Panc1 (cell line): ENCODE data around the gene CCDC137. TPM values are rescaled to one million over a fixed set of nuclear protein-coding genes. Genes with fewer than 3 reads are reported as not detected.

Source experiments
- ATAC-seq: fragments of 200-7000 bp; cut with Tn5 transposase; 2 replicates; pipeline ENCODE4 v1.9.1; 2020; ENCODE audit warnings: mild to moderate bottlenecking, moderate library complexity
- BruUV-seq: library from RNA; stranded (reverse); fragments of 400-500 nt; replicated peaks from 2 replicates; lab custom pipeline; 2021; lab: Mats Ljungman, UMichigan
- CTCF ChIA-PET: fragments of 300-600 bp; sonication (Branson Sonifier 250); formaldehyde crosslinking; loops from one replicate; lab custom pipeline; 2022; ENCODE audit warnings: antibody characterized with exemption; lab: Charles Lee
- POLR2A ChIA-PET: fragments of 300-600 bp; sonication (Branson Sonifier 250); formaldehyde crosslinking; loops from one replicate; lab custom pipeline; 2022; ENCODE audit warnings: antibody characterized with exemption; lab: Charles Lee
- DNase-seq: peaks from one replicate; pipeline ENCODE4 v3.0.0-alpha.2; 2010; ENCODE audit warnings: low read depth, low spot score
- H3K27ac ChIP-seq: 2 replicates; pipeline ENCODE4 v1.5.1; 2011; ENCODE audit warnings: mild to moderate bottlenecking, low read length, inconsistent platforms
- H3K27me3 ChIP-seq: fragments of 200-500 bp; sonication (Bioruptor generic); 2 replicates; pipeline ENCODE4 v1.6.0; 2014; ENCODE audit warnings: low read length, inconsistent platforms; ENCODE audit not compliant: control insufficient read depth, insufficient read depth
- H3K36me3 ChIP-seq: fragments of 200-500 bp; sonication (Bioruptor generic); 2 replicates; pipeline ENCODE4 v1.5.1; 2014; ENCODE audit warnings: inconsistent platforms, mild to moderate bottlenecking, low read length, moderate library complexity; ENCODE audit not compliant: control insufficient read depth, insufficient read depth
- H3K4me1 ChIP-seq: 2 replicates; pipeline ENCODE4 v1.5.1; 2011; ENCODE audit warnings: inconsistent platforms, mild to moderate bottlenecking, low read length, moderate library complexity; ENCODE audit not compliant: control insufficient read depth, insufficient read depth
- H3K4me3 ChIP-seq, 2 experiments: 2 replicates each; pipeline ENCODE4 v1.5.1; 2011 to 2012; ENCODE audit warnings: low read depth in 2 of 2, low read length in 2 of 2, mild to moderate bottlenecking in 2 of 2, inconsistent platforms in 1 of 2, moderate library complexity in 1 of 2
- H3K9me3 ChIP-seq: fragments of 200-500 bp; sonication (Bioruptor generic); 2 replicates; pipeline ENCODE4 v1.5.1; 2014; ENCODE audit warnings: low read depth, mild to moderate bottlenecking, inconsistent platforms, low read length, moderate library complexity; ENCODE audit not compliant: control insufficient read depth, insufficient read depth
- CTCF ChIP-seq: fragments of 450-650 bp; IDR thresholded peaks from 2 replicates; pipeline ENCODE4 v1.5.1; 2017; ENCODE audit warnings: mild to moderate bottlenecking
- POLR2AphosphoS5 ChIP-seq: IDR thresholded peaks from 2 replicates; pipeline ENCODE4 v1.6.1; 2012; ENCODE audit warnings: mild to moderate bottlenecking, low read depth, low read length, moderate library complexity
- SIN3A ChIP-seq: IDR thresholded peaks from 2 replicates; pipeline ENCODE4 v1.6.1; 2012; ENCODE audit warnings: low read depth, mild to moderate bottlenecking, low read length, moderate library complexity, borderline replicate concordance; ENCODE audit not compliant: insufficient read depth
- TCF7L2 ChIP-seq: IDR thresholded peaks from 2 replicates; pipeline ENCODE4 v1.6.1; 2011; ENCODE audit warnings: mild to moderate bottlenecking, low read depth, low read length, inconsistent platforms
- in situ Hi-C: cut with HindIII; loops from 2 replicates; pipeline ENCODE4 v1.10.0; 2016; ENCODE audit warnings: low sequenced_read_pairs, low pct_unique_long_range_greater_than_20kb
- intact Hi-C: fragments of 100-400 bp; cut with micrococcal nuclease; formaldehyde crosslinking; loops from one replicate; pipeline ENCODE4 v1.10.0; 2022; ENCODE audit not compliant: unreplicated experiment
- total RNA-seq: library from RNA; stranded (reverse); gene quantifications from one replicate; pipeline ENCODE4 v1.2.1, GENCODE V29; 2021; ENCODE audit not compliant: unreplicated experiment
- TF ChIP-seq, protein P1 (sequence below), 2 experiments: IDR thresholded peaks; 2 replicates each; pipeline ENCODE4 v1.6.1; 2011 to 2012; ENCODE audit warnings: low read depth in 2 of 2, control low read depth in 1 of 2, low read length in 1 of 2, mild to moderate bottlenecking in 1 of 2, moderate library complexity in 1 of 2; ENCODE audit not compliant: insufficient read depth in 1 of 2

The CCDC137 gene
- total RNA-seq, 1 experiment from 2014 or later: 74.6 TPM

DNA sequence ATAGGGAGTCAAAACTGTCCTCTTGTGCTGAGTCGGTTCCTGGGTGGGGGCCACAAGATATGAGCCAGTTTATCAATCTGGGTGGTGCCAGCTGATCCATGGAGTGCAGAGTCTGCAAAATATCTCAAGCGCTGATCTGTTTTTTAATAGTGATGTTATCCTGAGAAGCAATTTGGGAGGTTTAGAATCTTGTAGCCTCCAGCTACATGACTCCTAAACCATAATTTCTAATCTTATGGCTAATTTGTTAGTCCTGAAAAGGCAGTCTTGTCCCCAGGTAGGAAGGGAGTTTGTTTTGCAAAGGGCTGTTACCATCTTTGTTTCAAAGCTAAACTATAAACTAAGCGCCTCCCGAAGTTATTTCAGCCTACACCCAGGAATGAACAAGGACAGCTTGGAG is 27.9 kb upstream of the CCDC137 start:
- Histone ChIP-seq H3K27ac (no peak overlapping the region), H3K9me3 (no peaks in the 10 kb centered on the region), H3K4me1 (peaks cover 12% of the 10 kb centered on the region; the same call in 1 of the 2 replicates), H3K36me3 (peaks cover 5% of the 10 kb centered on the region; the same call in 1 of the 2 replicates), H3K27me3 (no peaks in the 10 kb centered on the region), H3K4me3 (no peak overlapping the region)
- ChIA-PET CTCF (no interaction called here), POLR2A (no interaction called here)
- intact Hi-C loops (no loop called here), in situ Hi-C loops (no loop called here)
- DNase-seq (no peak), ATAC-seq (no peak)
- BruUV-seq: no TSS peak
- TF ChIP-seq, protein P1, sequence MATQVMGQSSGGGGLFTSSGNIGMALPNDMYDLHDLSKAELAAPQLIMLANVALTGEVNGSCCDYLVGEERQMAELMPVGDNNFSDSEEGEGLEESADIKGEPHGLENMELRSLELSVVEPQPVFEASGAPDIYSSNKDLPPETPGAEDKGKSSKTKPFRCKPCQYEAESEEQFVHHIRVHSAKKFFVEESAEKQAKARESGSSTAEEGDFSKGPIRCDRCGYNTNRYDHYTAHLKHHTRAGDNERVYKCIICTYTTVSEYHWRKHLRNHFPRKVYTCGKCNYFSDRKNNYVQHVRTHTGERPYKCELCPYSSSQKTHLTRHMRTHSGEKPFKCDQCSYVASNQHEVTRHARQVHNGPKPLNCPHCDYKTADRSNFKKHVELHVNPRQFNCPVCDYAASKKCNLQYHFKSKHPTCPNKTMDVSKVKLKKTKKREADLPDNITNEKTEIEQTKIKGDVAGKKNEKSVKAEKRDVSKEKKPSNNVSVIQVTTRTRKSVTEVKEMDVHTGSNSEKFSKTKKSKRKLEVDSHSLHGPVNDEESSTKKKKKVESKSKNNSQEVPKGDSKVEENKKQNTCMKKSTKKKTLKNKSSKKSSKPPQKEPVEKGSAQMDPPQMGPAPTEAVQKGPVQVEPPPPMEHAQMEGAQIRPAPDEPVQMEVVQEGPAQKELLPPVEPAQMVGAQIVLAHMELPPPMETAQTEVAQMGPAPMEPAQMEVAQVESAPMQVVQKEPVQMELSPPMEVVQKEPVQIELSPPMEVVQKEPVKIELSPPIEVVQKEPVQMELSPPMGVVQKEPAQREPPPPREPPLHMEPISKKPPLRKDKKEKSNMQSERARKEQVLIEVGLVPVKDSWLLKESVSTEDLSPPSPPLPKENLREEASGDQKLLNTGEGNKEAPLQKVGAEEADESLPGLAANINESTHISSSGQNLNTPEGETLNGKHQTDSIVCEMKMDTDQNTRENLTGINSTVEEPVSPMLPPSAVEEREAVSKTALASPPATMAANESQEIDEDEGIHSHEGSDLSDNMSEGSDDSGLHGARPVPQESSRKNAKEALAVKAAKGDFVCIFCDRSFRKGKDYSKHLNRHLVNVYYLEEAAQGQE (IDR thresholded peaks at IDR 0.05; ENCODE audit: insufficient read depth in 1 of 2, low read depth in 2 of 2, low read length in 1 of 2): no peak
- TF ChIP-seq CTCF (no peak), POLR2AphosphoS5 (no peak), SIN3A (no peak), TCF7L2 (no peak)

GRCh38 chr17:81640011-81640410 is 26.5 kb upstream of the CCDC137 start:
- DNase-seq (no peak), ATAC-seq (no peak)
- H3K4me3 ChIP-seq: no peak overlapping the region
- no peaks in the 10 kb centered on the region for H3K27me3 ChIP-seq
- no TSS peak for BruUV-seq
- ChIA-PET CTCF (no interaction called here), POLR2A (interaction anchor here (0.6 kb wide), 1 partner anchor 85 kb away, joined by 3 read pairs; no protein-coding TSS in a partner anchor)
- peaks cover 12% of the 10 kb centered on the region; the same call in 1 of the 2 replicates for H3K4me1 ChIP-seq
- intact Hi-C loops (no loop called here), in situ Hi-C loops (no loop called here)
- no peak overlapping the region for H3K27ac ChIP-seq
- no peaks in the 10 kb centered on the region for H3K9me3 ChIP-seq
- TF ChIP-seq SIN3A (no peak), POLR2AphosphoS5 (no peak), TCF7L2 (no peak), CTCF (no peak)
- TF ChIP-seq, protein P1 (IDR thresholded peaks at IDR 0.05; ENCODE audit: insufficient read depth in 1 of 2, low read depth in 2 of 2, low read length in 1 of 2): no peak
- H3K36me3 ChIP-seq: peaks cover 5% of the 10 kb centered on the region; the same call in 1 of the 2 replicates
